PC-3 (cell line): ENCODE measurements around the gene RARS1. TPM values are rescaled to one million over a fixed set of nuclear protein-coding genes. Genes with fewer than 3 reads are reported as not detected.

ENCODE experiments used
- ATAC-seq: fragments of 200-7000 bp; cut with Tn5 transposase; 2 replicates; pipeline ENCODE4 v1.9.1; 2020; ENCODE audit warnings: mild to moderate bottlenecking, moderate library complexity
- BruUV-seq: library from RNA; stranded (reverse); fragments of 400-500 nt; replicated peaks from 2 replicates; lab custom pipeline; 2021; lab: Mats Ljungman, UMichigan
- CTCF ChIA-PET: fragments of 300-600 bp; sonication (Branson Sonifier 250); formaldehyde crosslinking; loops from one replicate; lab custom pipeline; 2022; ENCODE audit warnings: antibody characterized with exemption; lab: Charles Lee
- POLR2A ChIA-PET: fragments of 300-600 bp; sonication (Branson Sonifier 250); formaldehyde crosslinking; loops from one replicate; lab custom pipeline; 2022; ENCODE audit warnings: antibody characterized with exemption; ENCODE audit not compliant: unreplicated experiment; lab: Charles Lee
- DNase-seq: peaks from one replicate; pipeline ENCODE4 v3.0.0-alpha.2; 2015
- H2AFZ ChIP-seq: fragments of 300-600 bp; sonication (generic); 2 replicates; pipeline ENCODE4 v1.6.0; 2016; ENCODE audit warnings: antibody characterized with exemption, low read length
- H3F3A ChIP-seq: fragments of 300-600 bp; sonication (generic); one replicate; pipeline ENCODE4 v1.6.0; 2017; ENCODE audit warnings: antibody characterized with exemption, low read length, control low read depth, mild to moderate bottlenecking; ENCODE audit not compliant: unreplicated experiment
- H3K27ac ChIP-seq: fragments of 300-600 bp; sonication (generic); 2 replicates; pipeline ENCODE4 v1.5.1; 2016; ENCODE audit warnings: mild to moderate bottlenecking, low read length
- H3K27me3 ChIP-seq: fragments of 300-600 bp; sonication (generic); 2 replicates; pipeline ENCODE4 v1.6.1; 2016; ENCODE audit warnings: low read length, mixed read lengths
- H3K36me3 ChIP-seq: fragments of 300-600 bp; sonication (generic); 2 replicates; pipeline ENCODE4 v1.6.1; 2016; ENCODE audit warnings: low read depth, mixed run types, low read length, mixed read lengths
- H3K4me1 ChIP-seq: fragments of 300-600 bp; sonication (generic); 2 replicates; pipeline ENCODE4 v1.5.1; 2016; ENCODE audit warnings: low read length; ENCODE audit not compliant: insufficient read depth
- H3K4me2 ChIP-seq: fragments of 300-600 bp; sonication (generic); 2 replicates; pipeline ENCODE4 v1.6.0; 2016; ENCODE audit warnings: low read length
- H3K4me3 ChIP-seq: fragments of 300-600 bp; sonication (generic); 2 replicates; pipeline ENCODE4 v1.5.1; 2016; ENCODE audit warnings: mild to moderate bottlenecking, low read length, mixed read lengths
- H3K79me2 ChIP-seq: fragments of 300-600 bp; sonication (generic); 2 replicates; pipeline ENCODE4 v1.6.1; 2017; ENCODE audit warnings: low read length, mixed read lengths
- H3K9ac ChIP-seq: fragments of 300-600 bp; sonication (generic); 2 replicates; pipeline ENCODE4 v1.6.0; 2016; ENCODE audit warnings: mild to moderate bottlenecking, low read length
- H3K9me2 ChIP-seq: fragments of 300-600 bp; sonication (generic); replicated peaks from 2 replicates; pipeline ENCODE4 v1.6.1; 2016; ENCODE audit warnings: mixed run types, low read length, mixed read lengths
- H3K9me3 ChIP-seq: fragments of 300-600 bp; sonication (generic); 2 replicates; pipeline ENCODE4 v1.6.1; 2016; ENCODE audit warnings: low read length, mixed read lengths
- H4K20me1 ChIP-seq: fragments of 300-600 bp; sonication (generic); 2 replicates; pipeline ENCODE4 v1.6.1; 2016; ENCODE audit warnings: low read length, mixed read lengths
- EZH2 ChIP-seq: fragments of 300-600 bp; sonication (generic); IDR thresholded peaks from one replicate; pipeline ENCODE4 v1.6.1; 2017; ENCODE audit warnings: antibody characterized with exemption, mild to moderate bottlenecking, low read length; ENCODE audit not compliant: unreplicated experiment
- EZH2phosphoT487 ChIP-seq: fragments of 300-600 bp; sonication (generic); IDR thresholded peaks from 2 replicates; pipeline ENCODE4 v1.6.1; 2018; ENCODE audit warnings: mild to moderate bottlenecking, antibody characterized with exemption, low read length, borderline replicate concordance
- intact Hi-C: fragments of 100-400 bp; cut with micrococcal nuclease; formaldehyde crosslinking; loops from 2 replicates; pipeline ENCODE4 v1.9.0; 2023
- total RNA-seq: library from RNA; depleted of rRNA; stranded (reverse); fragments of >200 nt; gene quantifications from 2 replicates; pipeline ENCODE4 v1.2.3, GENCODE V29; 2014
- TF ChIP-seq, protein P1 (sequence below): fragments of 300-600 bp; sonication (generic); conservative IDR thresholded peaks from 2 replicates; pipeline ENCODE4 v1.5.1; 2017; ENCODE audit warnings: antibody characterized with exemption, low read depth, mild to moderate bottlenecking, low read length

The RARS1 gene
- total RNA-seq, 1 experiment from 2014 or later, result 78.1 TPM

DNA sequence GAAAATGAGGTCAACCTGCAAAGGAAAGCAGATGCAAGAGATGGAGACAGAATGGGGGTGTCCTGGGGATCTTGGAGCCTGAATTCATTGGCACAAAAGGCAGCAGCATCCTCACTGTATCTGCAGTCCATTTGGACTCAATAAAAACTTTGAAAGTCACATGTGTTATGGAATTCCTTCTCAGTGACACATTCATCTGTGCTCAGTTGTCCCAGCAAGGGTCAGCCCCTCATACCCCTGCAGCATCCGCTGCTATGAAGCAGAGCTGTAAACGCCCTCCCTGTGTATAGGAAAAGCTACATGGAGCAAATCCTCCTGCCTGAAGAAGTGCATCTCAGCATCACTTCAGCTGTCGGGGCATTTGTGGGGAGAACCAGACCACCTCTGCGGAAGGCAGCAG lies 14.5 kb upstream of the RARS1 start:
- Histone ChIP-seq H3K4me1 (peaks cover 18% of the 10 kb centered on the region), H3K9ac (no peak overlapping the region), H2AFZ (no peak overlapping the region), H3K27me3 (no peaks in the 10 kb centered on the region), H3K4me3 (no peak overlapping the region), H3F3A (no peaks in the 10 kb centered on the region), H3K27ac (no peak overlapping the region), H3K9me2 (no peaks in the 10 kb centered on the region), H3K9me3 (no peaks in the 10 kb centered on the region), H3K79me2 (no peaks in the 10 kb centered on the region), H3K4me2 (0 out of 2 replicates have a peak overlapping the region, but pooled peaks have one; percentile 55), H3K36me3 (peaks cover 10% of the 10 kb centered on the region; the same call in 1 of the 2 replicates), H4K20me1 (no peaks in the 10 kb centered on the region)
- ATAC-seq (peak; percentile 14; the same call in 1 of the 2 replicates), DNase-seq (no peak)
- ChIA-PET POLR2A (no interaction called here), CTCF (interaction anchor here (0.5 to 1.0 kb wide), 2 partner anchors 14 to 202 kb away, joined by 3 to 4 read pairs; partner anchors contain the start of gene RARS1)
- no TSS peak for BruUV-seq
- TF ChIP-seq, protein P1, sequence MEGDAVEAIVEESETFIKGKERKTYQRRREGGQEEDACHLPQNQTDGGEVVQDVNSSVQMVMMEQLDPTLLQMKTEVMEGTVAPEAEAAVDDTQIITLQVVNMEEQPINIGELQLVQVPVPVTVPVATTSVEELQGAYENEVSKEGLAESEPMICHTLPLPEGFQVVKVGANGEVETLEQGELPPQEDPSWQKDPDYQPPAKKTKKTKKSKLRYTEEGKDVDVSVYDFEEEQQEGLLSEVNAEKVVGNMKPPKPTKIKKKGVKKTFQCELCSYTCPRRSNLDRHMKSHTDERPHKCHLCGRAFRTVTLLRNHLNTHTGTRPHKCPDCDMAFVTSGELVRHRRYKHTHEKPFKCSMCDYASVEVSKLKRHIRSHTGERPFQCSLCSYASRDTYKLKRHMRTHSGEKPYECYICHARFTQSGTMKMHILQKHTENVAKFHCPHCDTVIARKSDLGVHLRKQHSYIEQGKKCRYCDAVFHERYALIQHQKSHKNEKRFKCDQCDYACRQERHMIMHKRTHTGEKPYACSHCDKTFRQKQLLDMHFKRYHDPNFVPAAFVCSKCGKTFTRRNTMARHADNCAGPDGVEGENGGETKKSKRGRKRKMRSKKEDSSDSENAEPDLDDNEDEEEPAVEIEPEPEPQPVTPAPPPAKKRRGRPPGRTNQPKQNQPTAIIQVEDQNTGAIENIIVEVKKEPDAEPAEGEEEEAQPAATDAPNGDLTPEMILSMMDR, result no peak
- TF ChIP-seq EZH2, result no peak
- TF ChIP-seq EZH2phosphoT487, result no peak
- intact Hi-C loops, result no loop called here

DNA sequence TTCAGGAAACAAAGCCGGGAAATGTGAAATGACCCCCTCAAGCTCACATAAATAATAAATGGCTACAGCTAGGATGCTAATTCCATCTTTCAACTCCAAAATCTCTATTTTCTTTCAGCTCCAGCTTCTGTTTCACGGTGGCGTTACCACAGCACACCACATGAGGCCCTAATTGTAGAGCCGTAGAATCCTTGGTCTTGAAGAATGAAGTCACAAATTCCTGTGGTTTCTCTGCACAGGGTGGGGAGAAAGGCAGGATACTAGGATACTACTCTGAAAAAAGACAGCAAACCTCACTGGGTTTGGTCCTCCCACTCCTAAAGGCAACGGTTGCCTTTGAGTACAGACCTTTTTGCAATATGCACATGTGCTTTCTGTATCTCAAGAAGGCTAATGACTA lies 13.9 kb upstream of the RARS1 start:
- Histone ChIP-seq H3F3A (no peaks in the 10 kb centered on the region), H3K9me2 (no peaks in the 10 kb centered on the region), H3K4me1 (peaks cover 18% of the 10 kb centered on the region), H3K27ac (peak overlapping the region; percentile 27; the same call in 1 of the 2 replicates), H2AFZ (no peak overlapping the region), H3K79me2 (no peaks in the 10 kb centered on the region), H3K4me3 (no peak overlapping the region), H3K36me3 (peaks cover 10% of the 10 kb centered on the region; the same call in 1 of the 2 replicates), H4K20me1 (no peaks in the 10 kb centered on the region), H3K27me3 (no peaks in the 10 kb centered on the region), H3K9me3 (no peaks in the 10 kb centered on the region), H3K4me2 (peak overlapping the region; percentile 55), H3K9ac (no peak overlapping the region; the same call in 1 of the 2 replicates)
- CTCF ChIA-PET, result interaction anchor here (0.5 to 1.0 kb wide), 3 partner anchors 14 to 203 kb away, joined by 3 to 4 read pairs (median 4); partner anchors contain the start of gene RARS1
- peak; percentile 79 for DNase-seq
- POLR2A ChIA-PET, result no interaction called here
- ATAC-seq, result peak; percentile 99
- no TSS peak for BruUV-seq
- TF ChIP-seq EZH2phosphoT487, result no peak
- TF ChIP-seq, protein P1, result peak; percentile 57
- intact Hi-C loops, result no loop called here

DNA sequence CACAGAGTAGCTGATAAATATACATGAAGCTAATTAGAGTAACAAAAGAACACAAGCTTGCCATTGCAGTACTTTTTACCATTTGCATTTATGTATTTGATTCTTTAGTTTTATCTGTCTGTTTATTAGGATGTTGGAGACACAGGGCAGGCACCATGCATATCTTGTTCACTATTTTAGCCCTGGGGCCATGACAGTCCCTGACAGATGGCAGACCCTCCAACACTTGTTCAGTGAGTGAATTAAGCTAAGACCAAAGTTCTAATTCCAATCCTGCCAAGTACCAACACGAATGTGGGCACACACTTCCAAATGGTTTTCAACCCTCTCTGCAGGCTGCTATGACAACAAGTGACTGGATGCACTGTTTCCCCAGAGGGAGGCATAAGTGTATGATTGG lies 12.0 kb upstream of the RARS1 start:
- ATAC-seq, result no peak

More for the DNA sequence above, 12.0 kb upstream of the RARS1 start:
- no TSS peak for BruUV-seq
- Histone ChIP-seq H3K4me3 (no peak overlapping the region), H3K9me2 (no peaks in the 10 kb centered on the region), H3K36me3 (peaks cover 10% of the 10 kb centered on the region; the same call in 1 of the 2 replicates), H3K9ac (no peak overlapping the region), H3K4me1 (peaks cover 29% of the 10 kb centered on the region), H3K27me3 (no peaks in the 10 kb centered on the region), H2AFZ (no peak overlapping the region), H3F3A (no peaks in the 10 kb centered on the region), H4K20me1 (no peaks in the 10 kb centered on the region), H3K9me3 (no peaks in the 10 kb centered on the region), H3K4me2 (no peak overlapping the region), H3K79me2 (no peaks in the 10 kb centered on the region), H3K27ac (no peak overlapping the region)
- TF ChIP-seq EZH2, result no peak
- TF ChIP-seq, protein P1, result no peak
- no peak for TF ChIP-seq EZH2phosphoT487
- no peak for DNase-seq
- intact Hi-C loops, result no loop called here
- CTCF ChIA-PET, result no interaction called here
- POLR2A ChIA-PET, result no interaction called here
